ENCODE results near the gene ZNF350. TPM values are rescaled to one million over a fixed set of nuclear protein-coding genes. Genes with fewer than 3 reads are reported as not detected.
A peak's percentile ranks its signal among the peaks of the same experiment; 100 is the strongest.

Gene ZNF350
- total and polyA plus RNA-seq, 2 of the 13 experiments (the other 11 are each of a cell fraction or from before 2014, with no cell fraction given): 3.7 to 6.9 TPM

GRCh38 chr19:51926784-51927741 is 59.6 kb downstream of the ZNF350 start, which contains the start of gene ZNF613 (continued):
- TF ChIP-seq, protein P1, sequence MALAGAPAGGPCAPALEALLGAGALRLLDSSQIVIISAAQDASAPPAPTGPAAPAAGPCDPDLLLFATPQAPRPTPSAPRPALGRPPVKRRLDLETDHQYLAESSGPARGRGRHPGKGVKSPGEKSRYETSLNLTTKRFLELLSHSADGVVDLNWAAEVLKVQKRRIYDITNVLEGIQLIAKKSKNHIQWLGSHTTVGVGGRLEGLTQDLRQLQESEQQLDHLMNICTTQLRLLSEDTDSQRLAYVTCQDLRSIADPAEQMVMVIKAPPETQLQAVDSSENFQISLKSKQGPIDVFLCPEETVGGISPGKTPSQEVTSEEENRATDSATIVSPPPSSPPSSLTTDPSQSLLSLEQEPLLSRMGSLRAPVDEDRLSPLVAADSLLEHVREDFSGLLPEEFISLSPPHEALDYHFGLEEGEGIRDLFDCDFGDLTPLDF (CRISPR knock-in tag; IDR thresholded peaks at IDR 0.05): 0 out of 2 replicates have a peak, but pooled peaks have one; percentile 12
- TF ChIP-seq ZBTB43 (CRISPR knock-in tag; conservative IDR thresholded peaks at IDR 0.05) (no peak), ZNF782 (CRISPR knock-in tag; IDR thresholded peaks at IDR 0.05; ENCODE audit: borderline replicate concordance) (no peak), ZNF605 (CRISPR knock-in tag; IDR thresholded peaks at IDR 0.05) (peak; percentile 60; the same call in 1 of the 2 replicates), ZC3H13 (CRISPR knock-in tag; IDR thresholded peaks at IDR 0.05) (no peak), TSC22D2 (CRISPR knock-in tag; IDR thresholded peaks at IDR 0.05; ENCODE audit: borderline replicate concordance) (no peak), SALL2 (CRISPR knock-in tag; IDR thresholded peaks at IDR 0.05) (peak; percentile 66; the same call in 1 of the 2 replicates), ZNF33B (CRISPR knock-in tag; IDR thresholded peaks at IDR 0.05) (0 out of 2 replicates have a peak, but pooled peaks have one; percentile 19), SRSF4 (IDR thresholded peaks at IDR 0.05; ENCODE audit: low read depth, low read length, poor library complexity, severe bottlenecking) (no peak), SMAD3 (CRISPR knock-in tag; IDR thresholded peaks at IDR 0.05) (no peak), ZNF780A (CRISPR knock-in tag; IDR thresholded peaks at IDR 0.05) (no peak), THAP11 (CRISPR knock-in tag; IDR thresholded peaks at IDR 0.05) (peak; percentile 86), RXRA (CRISPR knock-in tag; IDR thresholded peaks at IDR 0.05) (no peak; the same call in 1 of the 2 replicates), NFIB (CRISPR knock-in tag; IDR thresholded peaks at IDR 0.05; ENCODE audit: borderline replicate concordance) (no peak), ZNF333 (CRISPR knock-in tag; IDR thresholded peaks at IDR 0.05; ENCODE audit: borderline replicate concordance) (no peak), EED (CRISPR knock-in tag; IDR thresholded peaks at IDR 0.05) (no peak), MLLT10 (CRISPR knock-in tag; IDR thresholded peaks at IDR 0.05) (no peak), ZNF292 (CRISPR knock-in tag; IDR thresholded peaks at IDR 0.05; ENCODE audit: borderline replicate concordance, low read depth) (no peak), DNMT3B (CRISPR knock-in tag; conservative IDR thresholded peaks at IDR 0.05) (no peak)
- TF ChIP-seq, protein P2, sequence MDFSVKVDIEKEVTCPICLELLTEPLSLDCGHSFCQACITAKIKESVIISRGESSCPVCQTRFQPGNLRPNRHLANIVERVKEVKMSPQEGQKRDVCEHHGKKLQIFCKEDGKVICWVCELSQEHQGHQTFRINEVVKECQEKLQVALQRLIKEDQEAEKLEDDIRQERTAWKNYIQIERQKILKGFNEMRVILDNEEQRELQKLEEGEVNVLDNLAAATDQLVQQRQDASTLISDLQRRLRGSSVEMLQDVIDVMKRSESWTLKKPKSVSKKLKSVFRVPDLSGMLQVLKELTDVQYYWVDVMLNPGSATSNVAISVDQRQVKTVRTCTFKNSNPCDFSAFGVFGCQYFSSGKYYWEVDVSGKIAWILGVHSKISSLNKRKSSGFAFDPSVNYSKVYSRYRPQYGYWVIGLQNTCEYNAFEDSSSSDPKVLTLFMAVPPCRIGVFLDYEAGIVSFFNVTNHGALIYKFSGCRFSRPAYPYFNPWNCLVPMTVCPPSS (IDR thresholded peaks at IDR 0.05): no peak
- TF ChIP-seq, protein P3, sequence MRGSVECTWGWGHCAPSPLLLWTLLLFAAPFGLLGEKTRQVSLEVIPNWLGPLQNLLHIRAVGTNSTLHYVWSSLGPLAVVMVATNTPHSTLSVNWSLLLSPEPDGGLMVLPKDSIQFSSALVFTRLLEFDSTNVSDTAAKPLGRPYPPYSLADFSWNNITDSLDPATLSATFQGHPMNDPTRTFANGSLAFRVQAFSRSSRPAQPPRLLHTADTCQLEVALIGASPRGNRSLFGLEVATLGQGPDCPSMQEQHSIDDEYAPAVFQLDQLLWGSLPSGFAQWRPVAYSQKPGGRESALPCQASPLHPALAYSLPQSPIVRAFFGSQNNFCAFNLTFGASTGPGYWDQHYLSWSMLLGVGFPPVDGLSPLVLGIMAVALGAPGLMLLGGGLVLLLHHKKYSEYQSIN (CRISPR knock-in tag; IDR thresholded peaks at IDR 0.05; ENCODE audit: borderline replicate concordance): no peak

Measured in HepG2 (cell line).